ENCODE data around the gene ZSCAN1.

- TF ChIP-seq CTCF (IDR thresholded peaks at IDR 0.05 in 4 of 5, conservative IDR thresholded peaks at IDR 0.05 in 1 of 5) (no peak), POLR2A (IDR thresholded peaks at IDR 0.05) (no peak)
Measured at GRCh38 chr19:58010507-58010906, 23.3 kb upstream of the ZSCAN1 start.

All from gastrocnemius medialis (tissue), 4 donors.